Activated CD8-positive, alpha-beta memory T cell treated with anti-CD3 and anti-CD28 coated beads, Interleukin-2, amount 50 U/mL, for 4 hours (primary cell): ENCODE measurements around the gene GSTP1.
"Not testable (repeated sequence)": the region's sequence is repeated elsewhere in the genome, so short reads cannot be mapped to it uniquely, and the experiment has no call there.

Experiments used
- DNase-seq: peaks from one replicate; pipeline ENCODE4 v3.0.0-alpha.2; 2020

GSTP1 gene

DNA sequence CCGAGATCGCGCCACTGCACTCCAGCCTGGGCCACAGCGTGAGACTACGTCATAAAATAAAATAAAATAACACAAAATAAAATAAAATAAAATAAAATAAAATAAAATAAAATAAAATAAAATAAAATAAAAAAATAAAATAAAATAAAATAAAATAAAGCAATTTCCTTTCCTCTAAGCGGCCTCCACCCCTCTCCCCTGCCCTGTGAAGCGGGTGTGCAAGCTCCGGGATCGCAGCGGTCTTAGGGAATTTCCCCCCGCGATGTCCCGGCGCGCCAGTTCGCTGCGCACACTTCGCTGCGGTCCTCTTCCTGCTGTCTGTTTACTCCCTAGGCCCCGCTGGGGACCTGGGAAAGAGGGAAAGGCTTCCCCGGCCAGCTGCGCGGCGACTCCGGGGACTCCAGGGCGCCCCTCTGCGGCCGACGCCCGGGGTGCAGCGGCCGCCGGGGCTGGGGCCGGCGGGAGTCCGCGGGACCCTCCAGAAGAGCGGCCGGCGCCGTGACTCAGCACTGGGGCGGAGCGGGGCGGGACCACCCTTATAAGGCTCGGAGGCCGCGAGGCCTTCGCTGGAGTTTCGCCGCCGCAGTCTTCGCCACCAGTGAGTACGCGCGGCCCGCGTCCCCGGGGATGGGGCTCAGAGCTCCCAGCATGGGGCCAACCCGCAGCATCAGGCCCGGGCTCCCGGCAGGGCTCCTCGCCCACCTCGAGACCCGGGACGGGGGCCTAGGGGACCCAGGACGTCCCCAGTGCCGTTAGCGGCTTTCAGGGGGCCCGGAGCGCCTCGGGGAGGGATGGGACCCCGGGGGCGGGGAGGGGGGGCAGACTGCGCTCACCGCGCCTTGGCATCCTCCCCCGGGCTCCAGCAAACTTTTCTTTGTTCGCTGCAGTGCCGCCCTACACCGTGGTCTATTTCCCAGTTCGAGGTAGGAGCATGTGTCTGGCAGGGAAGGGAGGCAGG, at the start of gene GSTP1:
Gene GSTP1 (plus strand): TSS at position 566 of the 958 bp plus-strand sequence. CDS start 32 bp downstream, at position 598.
- DNase-seq = peak; percentile 82

DNA sequence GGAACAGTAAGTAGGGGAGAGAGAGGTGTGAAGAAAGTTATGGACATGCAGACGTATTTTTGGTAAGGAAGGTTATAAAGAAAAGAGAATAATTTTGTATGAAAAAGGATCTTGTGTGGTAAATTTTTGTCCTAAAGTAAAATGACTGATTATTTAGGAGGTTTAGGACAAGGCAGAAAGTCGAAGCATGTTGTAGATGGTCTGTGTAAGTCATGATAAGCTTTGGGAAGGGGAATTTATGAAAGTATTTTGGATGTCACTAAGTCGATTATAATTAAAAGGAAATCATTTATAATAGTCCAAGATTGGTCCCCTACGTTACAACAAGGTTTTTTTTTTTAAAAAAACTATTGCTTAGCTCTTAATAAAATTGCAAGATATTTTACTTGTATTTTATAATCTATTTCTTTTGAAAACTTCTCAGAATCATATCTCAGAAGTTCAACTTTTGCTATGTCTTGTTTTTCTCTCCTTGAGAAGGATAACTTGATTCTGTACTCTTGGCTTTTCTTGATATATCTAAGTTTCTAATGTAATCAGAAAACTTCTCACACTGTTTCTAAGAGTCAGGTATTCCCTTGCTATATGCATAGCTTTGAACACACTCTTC, 49.4 kb upstream of the GSTP1 start:
- DNase-seq = no peak

DNA sequence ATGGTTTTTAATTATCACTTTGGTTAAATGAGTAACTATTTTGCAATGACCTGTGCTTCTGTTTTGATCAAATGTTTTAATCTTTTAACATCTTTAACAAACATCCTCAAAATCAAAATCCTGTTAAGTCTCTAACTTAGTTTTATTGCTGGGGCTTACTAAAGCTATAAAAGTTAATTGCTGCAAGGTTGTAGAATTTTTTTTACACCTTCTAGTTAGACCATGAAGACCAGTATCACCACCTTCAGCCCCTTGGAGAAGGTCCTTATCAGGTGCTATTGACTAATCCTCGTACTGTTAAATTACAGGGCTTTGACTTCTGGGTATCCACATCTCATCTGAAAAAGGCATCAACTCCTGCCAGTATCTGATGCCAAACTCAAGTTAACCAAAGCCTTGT, 48.1 kb upstream of the GSTP1 start:
- DNase-seq = no peak

DNA sequence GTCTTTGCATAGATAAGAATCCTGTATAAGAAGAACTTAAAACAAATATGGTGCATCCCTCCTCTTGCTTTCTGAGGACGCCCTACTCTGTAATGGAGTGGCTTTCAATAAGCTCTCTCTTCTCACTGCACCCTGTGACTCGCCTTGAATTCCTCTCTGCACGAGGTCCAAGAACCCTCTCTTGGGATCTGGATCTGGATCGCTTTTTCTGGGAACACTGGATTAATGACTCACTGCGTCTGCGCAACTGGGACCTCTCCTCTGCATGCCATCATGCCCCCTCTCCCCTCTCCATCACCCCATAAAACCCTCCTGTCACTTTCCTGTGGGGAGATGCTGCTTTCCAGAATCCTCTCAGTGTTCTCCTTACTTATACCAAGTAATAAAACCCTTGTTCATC, 45.3 kb upstream of the GSTP1 start:
- DNase-seq = no peak

DNA sequence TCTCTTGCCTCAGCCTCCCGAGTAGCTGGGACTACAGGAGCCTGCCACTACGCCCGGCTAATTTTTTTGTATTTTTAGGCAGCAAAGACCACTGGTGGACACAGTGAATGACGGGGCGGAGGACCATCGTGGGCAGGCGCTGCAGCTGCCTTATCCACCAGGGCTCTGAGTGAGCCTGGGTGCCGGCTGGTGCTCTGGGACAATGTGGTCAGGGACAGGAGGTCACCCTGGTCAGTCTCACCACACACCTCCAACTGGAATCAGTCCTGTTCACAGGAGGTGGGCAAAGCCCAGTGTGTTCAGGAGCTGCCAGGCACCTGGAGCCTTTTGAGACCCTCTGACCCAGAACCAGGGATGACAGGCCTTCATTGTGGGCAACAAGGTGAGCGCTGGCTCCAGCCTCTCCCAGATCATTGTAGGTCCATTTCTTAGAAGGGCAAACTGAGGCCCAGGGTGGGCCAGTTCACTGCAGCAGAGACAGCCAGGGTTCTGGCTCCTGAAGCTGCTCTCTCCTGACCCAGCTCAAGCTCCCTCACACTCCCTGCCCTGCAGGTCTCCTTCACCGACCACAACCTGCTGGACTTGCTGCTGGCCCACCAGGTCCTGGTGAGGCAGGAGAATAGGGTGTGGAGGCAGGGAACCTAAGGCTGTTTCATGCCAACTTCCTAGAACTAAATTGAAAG, 44.6 kb upstream of the GSTP1 start:
- DNase-seq = no peak

DNA sequence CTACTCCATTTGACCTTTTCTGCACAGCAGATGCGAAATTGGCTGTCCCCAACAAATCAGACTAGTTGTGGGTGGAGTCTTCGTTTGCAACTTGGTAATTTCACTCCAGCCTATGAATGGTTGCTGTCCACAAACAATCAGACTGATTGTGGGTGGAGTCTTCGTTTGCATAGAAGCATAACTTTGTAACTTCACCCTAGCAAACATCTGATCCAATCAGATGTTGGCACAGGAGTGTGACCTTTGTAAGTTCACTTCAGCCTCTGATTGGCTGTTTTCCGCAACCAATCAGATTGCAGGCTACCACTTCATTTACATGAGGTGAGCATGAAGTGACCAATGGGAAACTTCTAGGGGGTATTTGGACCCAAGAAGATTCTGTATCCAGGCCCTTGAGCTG, 44.1 kb upstream of the GSTP1 start:
- DNase-seq = no peak

DNA sequence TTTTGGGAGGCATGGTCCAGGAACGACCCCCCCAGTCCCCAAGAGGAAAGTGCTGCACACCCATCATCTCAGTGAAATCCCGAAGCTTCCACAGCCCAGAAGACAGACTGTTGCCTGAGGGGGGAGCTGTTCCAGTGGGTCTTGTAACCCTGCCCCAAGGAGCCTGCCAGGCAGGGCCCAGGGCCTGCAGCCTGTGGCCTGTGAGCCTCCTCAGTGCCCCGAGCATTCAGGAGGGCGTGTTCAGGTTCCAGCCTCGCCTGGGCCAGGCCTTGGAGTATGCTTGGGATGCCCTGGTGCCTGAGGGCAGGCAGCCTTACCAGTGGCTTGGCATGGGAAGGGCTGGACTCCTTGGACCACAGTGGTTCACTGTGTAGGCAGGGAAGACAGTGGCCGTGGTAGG, 42.4 kb upstream of the GSTP1 start:
- no peak for DNase-seq

DNA sequence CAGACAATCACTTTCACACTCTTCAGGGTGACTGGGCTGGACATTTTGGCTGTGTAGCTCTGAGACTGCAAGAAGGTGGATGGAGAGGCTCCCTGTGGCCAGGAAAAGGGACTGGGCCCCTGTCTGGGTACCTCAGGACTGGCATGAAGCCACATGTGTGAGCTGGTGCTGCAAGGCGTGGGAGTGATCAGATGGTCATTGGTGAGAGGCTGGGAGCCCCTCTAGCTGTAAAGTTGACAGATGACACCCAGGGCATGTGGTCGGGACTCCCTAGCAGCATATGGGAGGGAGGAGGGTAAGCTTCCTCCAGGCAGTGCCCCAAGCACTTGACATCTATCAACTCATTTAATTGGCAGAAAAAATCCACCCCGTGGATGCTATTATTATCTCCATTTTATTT, 41.4 kb upstream of the GSTP1 start:
- DNase-seq = no peak

DNA sequence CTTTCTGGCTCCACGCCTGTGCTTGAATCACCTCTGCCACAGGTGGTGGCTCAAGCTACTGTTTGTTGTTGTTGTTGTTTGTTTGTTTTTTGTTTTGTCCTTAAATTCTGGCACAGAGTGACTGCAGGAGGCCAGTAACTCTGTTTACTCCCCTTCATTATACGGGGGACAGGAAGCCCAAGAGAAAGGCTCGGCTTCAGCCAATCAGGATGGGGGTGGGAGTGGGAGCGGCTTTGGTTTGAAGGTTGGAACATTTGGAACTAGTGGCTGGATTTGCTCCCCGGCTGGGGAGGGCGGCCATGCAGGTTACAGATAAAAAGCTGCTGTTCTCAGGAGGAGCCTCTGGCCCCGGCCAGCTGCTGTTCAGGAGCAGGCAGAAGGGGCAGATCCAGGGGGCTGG, 40.6 kb upstream of the GSTP1 start:
- no peak for DNase-seq

DNA sequence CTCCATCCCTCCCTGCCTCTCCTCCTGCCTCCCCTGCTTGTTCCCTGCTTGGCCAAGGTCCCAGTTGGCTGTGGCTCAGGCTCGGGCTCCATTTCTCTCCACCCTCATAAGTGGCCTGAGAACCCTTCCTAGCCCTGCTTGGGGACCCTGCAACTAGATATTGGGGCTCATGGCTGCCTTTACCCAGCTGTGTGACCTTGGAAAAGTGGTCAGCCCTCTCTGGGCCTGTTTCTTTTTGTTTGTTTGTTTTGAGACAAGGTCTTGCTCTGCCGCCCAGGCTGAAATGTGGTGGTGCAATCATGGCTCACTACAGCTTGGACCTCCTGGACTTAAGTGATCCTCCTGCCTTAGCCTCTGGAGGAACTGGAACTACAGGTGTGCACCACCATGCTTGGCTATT, 40.0 kb upstream of the GSTP1 start:
- DNase-seq = no peak

DNA sequence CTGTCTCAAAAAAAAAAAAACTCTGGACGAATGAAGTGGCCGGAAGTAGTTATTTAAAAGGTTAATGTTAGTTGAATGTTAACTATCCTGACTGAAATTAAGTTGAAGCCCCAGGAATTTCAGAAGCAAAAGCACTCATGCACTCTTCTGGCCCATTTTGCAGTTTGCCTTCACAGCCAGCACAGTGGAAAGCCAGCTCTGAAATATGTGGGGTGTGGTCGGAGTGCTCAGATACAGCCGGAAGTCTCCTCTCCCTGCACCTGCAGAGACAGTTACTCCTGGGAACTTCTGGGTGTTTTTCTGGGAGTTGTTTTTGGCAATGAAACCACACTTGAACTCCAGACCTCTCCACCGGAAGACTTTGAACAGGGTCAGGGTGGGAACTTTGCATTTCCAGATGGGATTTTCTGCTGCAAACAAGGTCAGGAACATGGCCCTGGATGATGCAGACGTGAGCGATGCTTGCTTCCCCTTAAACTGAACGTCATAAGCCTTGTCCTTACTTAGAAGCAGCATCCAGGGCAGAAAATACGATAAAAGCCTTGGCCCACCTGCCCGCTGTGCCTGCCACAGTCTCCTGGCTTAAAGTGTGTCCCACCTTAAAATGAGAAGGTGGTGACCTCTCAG, 38.9 kb upstream of the GSTP1 start:
- no peak for DNase-seq

DNA sequence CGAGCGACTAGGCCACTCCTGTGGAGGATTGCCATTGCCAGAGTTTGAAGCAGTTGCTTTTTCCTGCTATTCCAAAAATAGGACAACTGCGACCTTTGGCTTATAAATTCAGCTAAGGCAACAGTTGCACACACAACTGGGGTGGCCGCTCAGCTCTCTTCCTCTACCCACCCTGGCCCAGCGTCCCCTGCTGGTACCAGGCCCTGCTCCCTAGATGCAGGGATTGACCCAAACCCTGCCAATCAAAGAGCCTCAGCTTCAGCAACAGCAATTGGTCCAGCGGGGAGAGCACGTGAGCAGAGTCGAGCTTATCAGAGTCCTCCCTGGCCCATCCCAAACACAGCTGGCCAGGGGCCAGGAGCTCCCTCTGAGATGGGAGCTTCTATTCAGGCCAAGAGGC, 38.3 kb upstream of the GSTP1 start:
- no peak for DNase-seq

DNA sequence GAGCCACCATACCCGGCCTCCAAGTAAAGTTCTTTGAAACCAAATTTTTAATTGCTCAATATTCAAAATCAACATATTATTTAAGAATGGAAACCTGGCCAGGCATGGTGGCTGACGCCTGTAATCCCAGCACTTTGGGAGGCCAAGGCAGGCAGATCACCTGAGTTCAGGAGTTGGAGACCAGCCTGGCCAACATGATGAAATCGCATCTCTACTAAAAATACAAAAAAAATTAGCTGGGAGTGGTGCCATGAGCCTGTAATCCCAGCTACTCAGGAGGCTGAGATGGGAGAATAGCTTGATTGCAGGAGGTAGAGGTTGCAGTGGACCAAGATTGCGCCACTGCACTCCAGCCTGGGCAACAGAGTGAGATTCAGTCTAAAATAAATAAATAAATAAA, 35.5 kb upstream of the GSTP1 start:
- not testable (repeated sequence) for DNase-seq

DNA sequence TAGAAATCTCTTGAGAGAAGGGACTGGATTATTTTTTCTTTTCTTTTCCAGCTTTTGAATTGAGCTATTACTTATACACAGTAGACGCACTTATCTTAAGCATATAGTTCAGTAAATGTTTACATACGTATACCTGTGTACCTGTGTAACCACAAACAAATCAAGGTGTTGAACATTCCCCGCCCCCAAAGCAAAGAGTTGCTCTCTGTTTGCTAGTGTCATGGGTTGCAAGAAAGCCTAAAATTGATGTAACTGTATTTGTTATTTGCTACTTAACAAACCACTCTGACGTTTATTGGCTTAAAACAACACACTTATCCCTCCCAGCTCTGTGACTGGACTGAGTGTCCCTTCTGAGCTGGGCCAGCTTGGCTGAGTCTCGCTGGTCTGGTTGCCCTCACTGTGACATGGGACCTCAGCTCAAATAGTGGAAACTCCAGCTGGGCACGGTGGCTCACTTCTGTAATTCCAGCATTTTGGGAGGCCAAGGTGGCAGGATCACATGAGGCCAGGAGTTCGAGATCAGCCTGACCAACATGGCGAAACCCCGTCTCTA, 35.0 kb upstream of the GSTP1 start:
- DNase-seq = no peak

DNA sequence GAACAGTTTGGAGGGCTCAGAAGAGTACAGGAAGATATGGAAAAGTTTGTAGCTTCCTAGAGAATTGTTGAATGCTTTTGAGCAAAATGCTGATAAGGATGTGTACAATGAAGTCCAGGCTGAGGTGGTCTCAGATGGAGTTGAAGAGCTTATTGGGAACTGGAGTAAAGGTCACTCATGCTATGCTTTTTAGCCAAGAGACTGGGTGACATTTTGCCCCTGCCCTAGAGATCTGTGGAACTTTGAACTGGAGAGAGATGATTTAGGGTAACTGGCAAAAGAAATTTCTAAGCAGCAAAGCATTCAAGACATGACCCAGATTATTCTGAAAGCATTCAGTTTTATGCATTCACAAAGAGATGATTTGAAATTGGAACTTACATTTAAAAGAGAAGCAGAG, 32.5 kb upstream of the GSTP1 start:
- DNase-seq = no peak

DNA sequence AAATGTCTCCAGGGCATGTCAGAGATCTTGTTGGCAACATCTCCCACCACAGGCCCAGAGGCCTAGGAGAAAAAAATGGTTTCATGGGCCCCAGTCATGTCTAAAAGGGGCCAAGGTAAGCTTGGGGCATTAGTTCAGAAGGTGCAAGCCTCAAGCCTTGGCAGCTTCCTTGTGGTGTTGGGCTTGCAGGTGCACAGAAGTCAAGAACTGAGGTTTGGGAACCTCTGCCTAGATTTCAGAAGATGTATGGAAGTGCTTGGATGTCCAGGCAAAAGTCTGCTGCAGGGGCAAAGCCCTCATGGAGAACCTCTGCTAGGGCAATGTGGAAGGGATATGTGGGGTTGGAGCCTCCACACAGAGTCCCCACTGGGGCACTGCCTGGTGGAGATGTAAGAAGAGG, 31.9 kb upstream of the GSTP1 start:
- DNase-seq = not testable (repeated sequence)

DNA sequence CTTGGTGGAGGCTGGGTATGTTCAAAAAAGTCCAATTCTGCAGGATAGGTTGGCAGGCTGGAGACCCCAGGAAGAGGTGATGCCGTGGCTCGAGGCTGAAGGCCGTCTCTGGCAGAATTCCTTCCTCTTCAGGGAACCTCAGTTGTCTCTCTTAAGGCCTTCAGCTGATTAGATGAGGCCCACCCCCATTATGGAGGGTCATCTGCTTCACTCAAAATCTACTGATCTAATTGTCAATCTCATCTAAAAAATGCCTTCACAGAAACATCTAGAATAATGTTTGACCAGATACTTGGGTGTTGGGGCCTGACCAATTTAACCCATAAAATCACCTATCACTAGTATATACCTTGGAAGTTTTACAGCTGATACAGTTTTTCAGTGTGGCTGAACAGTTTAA, 27.4 kb upstream of the GSTP1 start:
- DNase-seq = no peak

DNA sequence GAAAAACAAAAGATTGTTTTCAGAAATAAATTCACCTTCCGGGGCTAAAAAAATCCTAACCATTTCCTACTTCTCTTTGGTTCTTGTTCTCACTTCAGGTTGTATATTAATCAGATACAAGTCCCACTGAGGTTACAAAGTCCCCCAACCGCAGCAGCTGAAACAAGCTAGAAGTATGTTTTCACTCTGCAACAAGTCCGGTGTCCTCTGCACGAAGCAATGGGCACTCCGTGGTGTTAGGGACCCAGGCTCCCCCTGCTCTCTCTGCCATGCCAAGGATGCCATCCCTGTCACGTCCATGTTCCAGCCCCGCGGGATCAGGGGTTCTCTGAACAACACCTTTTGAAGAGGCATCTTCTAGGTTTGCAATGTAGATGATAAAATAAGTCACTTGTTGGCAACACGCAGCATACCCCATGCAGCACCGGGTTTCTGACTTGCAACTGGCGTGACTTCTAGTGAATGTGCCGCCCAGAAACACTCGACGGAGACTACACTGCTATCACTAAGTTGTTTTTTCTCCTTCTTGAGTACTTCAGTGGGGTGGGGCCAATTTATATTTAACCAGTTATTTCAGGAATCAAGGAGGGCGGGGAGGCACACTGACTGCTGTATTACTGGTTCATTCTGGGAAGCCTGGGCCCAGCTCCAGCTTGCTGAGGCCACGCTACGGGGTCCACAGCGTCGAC, 25.4 kb upstream of the GSTP1 start:
- no peak for DNase-seq

DNA sequence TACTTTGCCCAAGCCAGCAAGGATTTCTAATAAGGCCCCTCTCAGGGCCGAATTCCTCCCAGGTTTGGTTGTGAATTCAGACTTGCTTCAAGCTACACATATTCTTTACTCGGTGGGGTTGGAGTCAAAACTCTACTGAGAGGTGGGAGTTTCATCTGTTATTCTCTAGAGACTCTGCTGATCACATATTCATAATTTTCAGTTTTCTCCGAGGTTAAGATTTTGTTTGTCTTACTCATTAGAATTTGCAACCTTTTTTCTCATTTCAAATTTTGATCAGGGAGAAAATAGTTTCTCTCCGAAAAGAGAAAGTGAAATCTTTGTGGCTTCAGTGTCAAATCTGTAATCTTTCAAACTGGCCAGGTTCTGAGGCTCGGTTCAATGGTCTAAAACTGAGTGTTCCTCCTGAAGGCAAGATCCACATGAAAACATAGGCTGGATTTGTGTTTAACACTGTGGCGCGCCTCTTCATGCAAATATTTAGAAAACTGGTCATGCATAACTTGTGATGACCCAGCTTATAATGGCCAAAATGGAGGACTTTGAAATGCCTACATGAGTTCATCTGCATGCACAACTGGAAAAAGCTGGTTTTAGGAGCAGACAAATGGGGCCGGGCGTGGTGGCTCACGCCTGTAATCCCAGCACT, 21.5 kb upstream of the GSTP1 start:
- DNase-seq = no peak

DNA sequence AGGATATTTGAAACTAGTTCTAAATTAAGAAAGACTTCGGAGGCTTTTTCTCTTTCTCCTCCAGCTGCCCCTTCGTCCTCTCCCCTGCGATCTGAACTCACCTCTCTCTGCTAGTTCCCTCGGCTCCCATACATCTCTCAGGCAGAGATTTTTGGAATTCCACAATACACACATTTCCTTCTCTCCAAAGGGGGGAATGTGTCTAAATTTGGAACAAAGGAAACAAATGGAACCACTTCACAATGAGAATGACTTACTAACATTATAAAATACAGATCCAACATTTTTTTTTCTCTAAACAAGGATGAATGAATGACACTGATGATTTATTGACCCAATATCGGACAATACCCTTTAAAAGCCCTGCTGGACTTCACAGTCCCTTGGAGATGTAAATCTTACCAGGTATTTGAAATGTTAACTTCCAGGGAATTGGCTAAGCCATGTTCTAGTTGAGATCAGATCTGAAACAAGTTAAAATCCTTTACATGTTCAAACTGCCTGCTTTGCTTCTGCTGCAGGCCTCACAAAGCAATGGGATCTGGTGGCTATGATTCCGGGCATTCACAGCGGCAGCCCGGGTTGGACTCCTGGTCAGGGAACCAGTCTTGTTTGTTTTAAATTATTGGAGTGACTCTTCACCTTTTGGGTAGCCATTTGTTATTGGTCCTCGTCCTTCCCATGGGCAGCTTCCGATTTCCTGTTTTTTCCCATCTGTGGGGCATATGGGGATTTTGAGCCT, 20.5 kb upstream of the GSTP1 start:
- no peak for DNase-seq

DNA sequence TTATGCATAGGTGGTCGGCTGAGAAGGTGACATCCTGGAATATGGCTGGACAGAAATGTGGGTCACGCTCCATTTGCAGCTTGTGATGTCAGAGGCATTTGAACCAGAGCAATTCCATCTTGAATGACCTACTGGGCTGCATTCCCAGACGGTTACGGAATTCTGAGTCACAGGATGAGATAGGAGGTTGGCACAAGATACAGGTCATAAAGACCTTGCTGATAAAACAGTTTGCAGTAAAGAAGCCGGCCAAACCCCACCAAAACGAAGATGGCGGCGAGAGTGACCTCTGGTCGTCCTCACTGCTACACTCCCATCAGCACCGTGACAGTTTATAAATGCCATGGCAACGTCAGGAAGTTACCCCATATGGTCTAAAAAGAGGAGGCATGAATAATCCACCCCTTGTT, 19.9 kb upstream of the GSTP1 start:
- not testable (repeated sequence) for DNase-seq
